ENCODE measurements around the gene RIBC1.
A peak's percentile ranks its signal among the peaks of the same experiment; 100 is the strongest.
"Not testable (repeated sequence)": the region's sequence is repeated elsewhere in the genome, so short reads cannot be mapped to it uniquely, and the experiment has no call there.

RIBC1 gene

DNA sequence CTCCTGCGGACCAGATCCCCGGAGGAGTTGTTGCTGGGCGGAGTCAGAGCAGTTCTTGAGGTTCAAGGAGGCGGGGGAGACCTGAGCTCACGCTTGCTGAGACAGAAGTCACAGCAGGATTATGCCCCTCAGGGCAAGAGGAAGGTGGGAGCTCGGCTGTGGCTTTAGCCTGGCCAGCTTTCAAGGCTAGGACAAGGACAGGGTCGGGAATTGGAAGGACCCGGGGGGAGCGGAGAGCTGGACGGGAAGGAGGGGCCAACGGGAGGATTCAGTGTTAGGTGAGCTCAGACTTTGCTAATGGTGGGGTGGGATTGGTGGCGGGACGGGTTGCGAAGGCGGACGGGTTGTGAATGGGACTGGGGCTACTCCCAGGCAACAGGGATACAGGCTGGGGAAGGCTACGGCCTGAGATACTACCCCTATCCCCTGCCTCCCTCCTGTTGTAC is at the start of gene RIBC1:
Gene RIBC1 (plus strand): TSS at position 13 of the 446 bp plus-strand sequence. CDS start 3,404 bp downstream, outside the sequence.
- DNase-seq = no peak

DNA sequence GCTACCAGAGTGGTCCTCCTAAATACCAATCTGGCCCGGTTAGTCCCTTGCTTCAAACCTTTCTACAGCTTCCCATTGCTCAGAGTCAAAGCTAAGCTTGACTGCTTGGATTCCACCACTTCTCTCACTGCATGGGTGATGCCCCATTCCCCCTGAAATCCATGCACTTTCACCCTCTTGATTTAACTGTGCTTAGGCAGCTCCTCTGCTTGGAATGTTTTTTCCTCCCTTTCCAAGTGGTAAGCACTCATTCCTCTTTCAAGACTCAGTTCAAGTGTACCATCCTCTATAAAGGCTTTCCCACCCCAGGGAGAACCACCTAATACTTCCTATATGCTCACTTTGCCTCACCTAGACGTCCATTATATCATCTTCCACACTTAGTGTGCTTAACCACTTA is 49.4 kb upstream of the RIBC1 start:
- DNase-seq = no peak

DNA sequence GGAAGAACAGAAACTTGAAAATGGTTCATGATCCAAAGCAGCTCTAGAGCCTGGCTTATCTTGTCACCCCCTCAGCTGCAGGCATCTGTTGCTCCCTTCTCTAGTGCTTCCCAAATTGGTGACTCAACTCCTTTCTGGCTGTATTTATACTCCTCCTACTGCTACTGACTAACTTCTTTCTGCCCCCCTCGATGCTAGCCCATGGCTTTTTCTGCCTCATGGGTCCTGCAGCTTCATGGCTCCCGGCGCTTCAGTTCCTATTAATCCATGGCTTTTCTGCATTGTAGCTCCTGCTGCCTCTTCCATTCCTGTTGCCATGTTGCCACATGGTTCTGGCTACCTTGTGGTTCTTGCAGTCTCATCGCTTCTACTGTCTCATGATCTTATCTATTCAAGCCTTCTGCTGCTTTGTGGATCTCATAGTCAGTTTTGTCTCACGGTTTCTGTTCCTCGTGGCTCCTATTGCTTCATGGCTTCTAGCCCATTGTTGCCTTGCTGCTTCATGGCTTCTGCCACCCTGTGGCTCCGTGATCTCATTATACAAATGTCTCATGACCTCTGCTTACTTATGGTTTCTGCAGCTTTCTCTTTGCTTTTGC is 48.4 kb upstream of the RIBC1 start:
- DNase-seq = no peak

- DNase-seq = no peak
These were observed 47.8 kb upstream of the RIBC1 start for GRCh38 chrX:53374923-53375322.

- no peak for DNase-seq
These were observed 45.8 kb upstream of the RIBC1 start for GRCh38 chrX:53376888-53377287.

DNA sequence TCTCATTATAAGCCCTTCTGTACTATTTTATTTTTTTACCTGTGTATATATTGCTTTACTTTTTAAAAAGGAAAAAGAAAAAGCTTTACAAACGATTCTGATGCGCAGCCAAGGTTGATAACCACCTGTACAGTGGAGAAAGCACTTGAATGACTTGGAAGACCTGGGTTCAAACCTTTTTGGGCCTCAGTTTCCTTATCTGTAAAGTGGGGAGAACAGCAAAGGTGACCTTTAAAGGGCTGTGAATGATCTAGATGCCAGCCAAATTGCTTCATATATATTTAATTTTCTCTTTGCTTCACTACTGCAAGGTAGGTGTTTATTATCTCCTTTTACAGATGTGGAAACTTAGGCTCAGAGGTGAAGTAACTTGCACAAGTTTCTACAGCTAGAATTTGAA is 45.2 kb upstream of the RIBC1 start:
- DNase-seq = no peak

- DNase-seq = no peak
These were observed 43.5 kb upstream of the RIBC1 start for GRCh38 chrX:53379008-53379710.

GRCh38 chrX:53379747-53380146 is 42.9 kb upstream of the RIBC1 start:
- DNase-seq = no peak

- no peak for DNase-seq
These were observed 39.1 kb upstream of the RIBC1 start for GRCh38 chrX:53383376-53384076.

DNA sequence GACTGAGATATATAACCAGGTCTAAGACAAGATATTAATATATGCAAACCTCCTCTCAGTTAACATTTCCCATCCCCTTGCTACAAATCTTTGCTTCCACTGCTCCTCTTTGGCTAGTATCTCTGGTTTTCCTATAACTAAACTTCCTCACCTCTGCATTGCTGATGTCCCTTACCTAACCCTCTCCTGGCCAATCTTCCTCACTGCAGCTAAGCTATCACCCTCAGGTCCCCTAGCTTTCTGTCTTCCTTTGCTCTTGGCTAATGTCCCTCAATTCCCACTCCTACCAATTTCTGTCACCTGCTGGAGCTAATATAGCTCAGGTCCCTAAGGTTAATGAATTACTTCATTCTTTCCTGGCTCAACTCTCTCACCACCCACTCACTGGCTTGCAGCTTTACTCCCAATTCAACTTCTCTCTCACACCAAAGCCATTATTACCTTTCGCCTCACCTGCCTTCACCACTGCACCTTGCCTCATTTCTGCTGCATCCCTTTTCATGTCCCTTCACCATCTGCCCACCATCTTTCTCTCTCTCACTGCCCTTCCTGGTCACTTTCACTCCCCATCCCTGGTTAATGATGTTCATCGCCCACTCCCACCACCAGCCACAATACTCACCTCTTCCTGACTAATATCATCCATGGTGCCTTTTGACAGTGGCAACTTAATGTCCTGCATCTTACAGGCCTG is 26.9 kb upstream of the RIBC1 start:
- no peak for DNase-seq

DNA sequence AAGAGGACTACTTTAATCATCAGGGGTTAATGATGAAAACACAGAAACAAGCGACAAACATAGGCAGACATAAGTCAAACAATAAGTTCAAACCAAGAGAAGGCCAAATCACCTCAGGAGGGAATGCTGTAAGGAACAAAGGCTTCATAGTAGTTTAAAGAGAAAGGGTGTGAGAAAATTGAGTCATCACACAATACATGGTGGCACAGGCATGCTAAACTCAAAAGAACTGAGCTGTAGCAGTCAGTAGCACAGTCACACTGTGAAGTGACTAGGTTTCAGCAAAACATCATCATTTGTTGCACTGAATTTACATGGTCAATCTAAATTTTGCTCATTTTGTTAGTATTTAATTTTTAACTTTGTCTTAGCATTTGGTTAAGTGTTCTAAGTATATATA is 24.5 kb upstream of the RIBC1 start:
- no peak for DNase-seq

- no peak for DNase-seq
These were observed 19.1 kb upstream of the RIBC1 start for GRCh38 chrX:53403535-53403934.

DNA sequence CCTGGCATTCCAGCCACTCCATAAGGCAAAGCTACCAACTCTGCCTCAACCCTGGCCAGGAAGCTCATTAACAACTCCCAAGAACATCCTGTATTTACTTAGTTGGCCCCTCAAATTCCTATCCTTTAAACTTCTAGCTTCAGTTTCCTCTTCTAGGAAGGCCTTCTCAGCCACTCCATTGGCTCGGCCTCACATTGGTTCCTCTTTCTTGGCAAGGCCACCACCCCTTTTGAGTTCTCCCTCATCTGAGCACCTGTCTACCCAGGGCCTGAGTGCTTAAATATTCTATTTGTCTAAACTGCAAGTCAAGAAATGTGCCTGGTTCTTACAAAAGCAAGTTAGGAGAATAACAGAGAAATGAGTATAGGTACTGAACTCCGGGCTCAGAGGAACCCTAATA is 10.2 kb upstream of the RIBC1 start:
- no peak for DNase-seq

DNA sequence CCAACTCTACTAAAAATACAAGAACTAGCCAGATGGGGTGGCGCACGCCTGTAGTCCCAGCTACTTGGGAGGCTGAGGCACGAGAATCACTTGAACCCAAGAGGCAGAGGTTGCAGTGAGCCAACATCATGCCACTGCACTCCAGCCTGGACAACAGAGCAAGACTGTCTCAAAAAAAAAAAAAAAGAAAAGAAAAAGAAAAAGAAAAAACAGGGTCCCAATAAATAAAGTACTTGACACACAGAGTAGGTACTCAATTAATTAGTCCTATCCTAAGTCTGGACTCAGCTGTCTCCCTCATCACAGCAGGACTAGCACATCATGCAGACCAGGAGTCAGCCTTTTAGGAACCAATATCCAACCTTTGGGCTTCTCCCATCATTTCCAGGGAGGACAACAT is 2.3 kb upstream of the RIBC1 start:
- not testable (repeated sequence) for DNase-seq

GRCh38 chrX:53421125-53421524 is 1.5 kb upstream of the RIBC1 start:
- no peak for DNase-seq

DNA sequence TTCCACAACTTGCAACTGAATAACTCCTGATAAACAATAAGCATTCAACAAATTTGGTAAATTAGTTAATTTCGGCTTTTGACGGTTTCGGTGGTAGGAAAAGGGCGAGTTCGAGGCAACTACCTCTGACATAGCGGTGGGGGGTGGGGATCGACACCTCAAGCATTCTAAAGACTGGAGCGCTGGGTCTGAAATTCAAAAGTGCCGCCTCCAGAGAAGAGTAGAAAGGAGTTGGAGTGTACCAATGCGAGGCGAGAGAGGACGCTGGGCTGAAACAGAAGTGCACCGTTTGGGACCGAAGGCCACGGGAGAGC is 944 bp upstream of the RIBC1 start:
- no peak for DNase-seq

DNA sequence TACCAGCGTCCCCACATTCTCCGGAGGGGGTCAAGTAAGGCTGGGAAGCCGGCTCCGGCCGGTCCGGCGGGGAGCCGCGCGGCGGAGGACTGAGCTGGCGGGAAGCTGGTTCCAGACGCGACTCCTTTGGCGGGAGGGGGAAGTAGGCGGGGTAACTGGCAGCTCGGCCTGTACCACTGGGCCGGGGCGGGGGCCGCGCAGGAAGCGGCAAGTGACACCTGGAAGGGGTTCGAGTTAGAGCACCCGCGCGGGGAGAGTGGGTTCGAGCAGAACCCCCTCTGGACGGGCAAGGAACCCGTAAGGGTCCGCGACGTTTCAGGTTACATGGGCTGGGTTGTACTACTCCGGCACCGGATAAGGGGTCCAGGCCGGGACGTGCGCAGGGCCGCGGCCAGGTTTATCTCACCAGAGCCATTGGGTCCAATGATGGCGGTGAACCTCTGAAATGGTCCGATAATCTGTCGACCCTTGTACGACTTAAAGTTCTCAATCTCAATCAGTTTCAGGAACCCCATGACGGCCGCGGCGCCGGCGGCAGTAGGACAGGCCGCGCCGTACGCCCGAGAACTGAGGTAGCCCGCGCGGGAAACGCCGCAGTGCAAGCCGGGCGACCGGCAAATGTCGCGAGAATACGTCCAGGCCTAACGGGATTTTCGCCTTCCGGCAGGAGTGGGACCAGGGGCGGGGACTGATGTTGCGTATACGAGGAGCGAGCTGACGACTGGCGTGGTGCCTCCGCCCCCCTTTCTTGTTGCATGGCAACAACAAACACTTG is 400 bp upstream of the RIBC1 start, which contains the start of gene SMC1A:
Gene SMC1A (minus strand): TSS at position 569 of the 775 bp plus-strand sequence. CDS start 54 bp downstream, at position 515.
- peak; percentile 89 for DNase-seq

- DNase-seq = no peak
These were observed 7.1 kb downstream of the RIBC1 start for GRCh38 chrX:53429755-53430154.

DNA sequence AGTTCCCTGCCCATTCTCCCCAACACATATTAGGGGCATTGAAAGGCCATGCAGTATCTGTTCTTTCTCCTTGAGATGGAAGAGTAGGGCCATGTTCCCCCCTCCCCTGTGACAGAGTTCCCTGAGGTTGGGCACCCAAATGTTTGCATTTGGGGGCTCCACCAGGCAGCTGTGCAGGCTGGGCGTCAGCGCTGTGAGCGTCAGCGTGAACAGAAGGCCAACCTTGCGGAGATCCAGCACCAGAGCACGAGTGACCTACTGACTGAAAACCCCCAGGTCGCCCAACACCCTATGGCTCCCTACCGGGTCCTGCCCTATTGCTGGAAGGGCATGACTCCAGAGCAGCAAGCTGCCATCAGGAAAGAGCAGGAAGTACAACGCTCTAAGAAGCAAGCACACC is 7.6 kb downstream of the RIBC1 start:
- DNase-seq = no peak

GRCh38 chrX:53433651-53434639 is 11.3 kb downstream of the RIBC1 start, which contains the start of gene HSD17B10:
Gene HSD17B10 (minus strand): TSS chrX:53434370. CDS start chrX:53434345, 25 bp downstream.
- DNase-seq = peak; percentile 71

DNA sequence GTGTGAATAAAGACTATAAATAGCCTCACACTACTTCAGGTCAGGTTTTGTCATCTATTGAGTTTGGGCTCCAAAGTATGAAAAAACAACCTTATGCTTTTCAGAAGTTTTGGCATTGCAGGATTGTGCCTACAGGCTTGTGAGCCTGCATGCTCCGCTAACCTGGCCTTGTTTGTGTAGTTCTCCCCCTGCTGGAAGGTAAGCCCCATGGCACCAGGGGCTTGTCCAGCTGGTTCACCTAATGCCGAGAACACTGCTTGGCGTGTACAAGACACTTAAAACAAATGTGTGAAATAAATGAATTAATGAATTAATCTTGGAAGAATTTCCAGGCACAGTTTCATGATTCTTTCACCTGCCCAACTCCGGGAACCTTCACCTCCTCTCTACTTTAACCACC is 13.3 kb downstream of the RIBC1 start:
- peak; percentile 48 for DNase-seq
